Tibial nerve (tissue), 4 donors: ENCODE measurements around the gene PDIA6. TPM values are rescaled to one million over a fixed set of nuclear protein-coding genes. Genes with fewer than 3 reads are reported as not detected.

Experiments used
- DNase-seq, 2 donors: peaks; one replicate each; pipeline ENCODE4 v3.0.0-alpha.2; 2019; ENCODE audit warnings: low spot score in 2 of 2
- H3K27ac ChIP-seq, 4 donors: fragments of 200-600 bp; sonication (generic) in 3 of 4; one replicate each; pipeline ENCODE4 v1.5.1; 2017 to 2019; ENCODE audit warnings: mild to moderate bottlenecking in 1 of 4
- H3K27me3 ChIP-seq, 2 donors: fragments of 200-600 bp; sonication (generic) in 1 of 2; one replicate each; pipeline versions ENCODE4 v1.5.1 to v1.6.0; 2017 to 2019
- H3K36me3 ChIP-seq, 3 donors: fragments of 200-600 bp; sonication (generic); one replicate each; pipeline ENCODE4 v1.5.1; 2018 to 2019
- H3K4me1 ChIP-seq, 4 donors: fragments of 200-600 bp; sonication (generic) in 3 of 4; one replicate each; pipeline ENCODE4 v1.5.1; 2017 to 2019
- H3K4me3 ChIP-seq, 4 donors: fragments of 200-600 bp; sonication (generic) in 3 of 4; one replicate each; pipeline ENCODE4 v1.5.1; 2017 to 2019; ENCODE audit warnings: mild to moderate bottlenecking in 1 of 4, moderate library complexity in 1 of 4
- H3K9me3 ChIP-seq, 4 donors: fragments of 200-600 bp; sonication (generic) in 3 of 4; one replicate each; pipeline ENCODE4 v1.5.1; 2017 to 2019
- EP300 ChIP-seq, 2 donors: sonication (generic); formaldehyde crosslinking; IDR thresholded peaks; one replicate each; pipeline ENCODE4 v1.6.1; 2017; ENCODE audit warnings: antibody characterized with exemption in 2 of 2, mild to moderate bottlenecking in 1 of 2
- POLR2A ChIP-seq, 2 donors: fragments of 450-650 bp; IDR thresholded peaks; one replicate each; pipeline ENCODE4 v1.6.1; 2017; ENCODE audit warnings: antibody characterized with exemption in 2 of 2, mild to moderate bottlenecking in 2 of 2, moderate library complexity in 2 of 2
- WGBS, 2 donors: methylation state at CpG; one replicate each; pipeline ENCODE4 v1.1.5; 2018; 5-methylcytosine and 5-hydroxymethylcytosine counted together
- total RNA-seq, 4 donors: library from RNA; depleted of rRNA; stranded (reverse); fragments of >200 nt; gene quantifications; one replicate each; pipeline ENCODE4 v1.1.0, GENCODE V29; 2016
- TF ChIP-seq, protein P1 (sequence below), 5 experiments: fragments of 200-600 bp in 3 of 5; fragments of 450-650 bp in 2 of 5; sonication (generic) in 3 of 5; IDR thresholded peaks; one replicate each; pipeline ENCODE4 v1.5.1; 2016 to 2019; ENCODE audit warnings: antibody characterized with exemption in 5 of 5, mild to moderate bottlenecking in 3 of 5, moderate library complexity in 2 of 5

PDIA6 gene
- total RNA-seq, 4 donors from 2014 or later: 61.4 to 84.3 (median 76.2) TPM

DNA sequence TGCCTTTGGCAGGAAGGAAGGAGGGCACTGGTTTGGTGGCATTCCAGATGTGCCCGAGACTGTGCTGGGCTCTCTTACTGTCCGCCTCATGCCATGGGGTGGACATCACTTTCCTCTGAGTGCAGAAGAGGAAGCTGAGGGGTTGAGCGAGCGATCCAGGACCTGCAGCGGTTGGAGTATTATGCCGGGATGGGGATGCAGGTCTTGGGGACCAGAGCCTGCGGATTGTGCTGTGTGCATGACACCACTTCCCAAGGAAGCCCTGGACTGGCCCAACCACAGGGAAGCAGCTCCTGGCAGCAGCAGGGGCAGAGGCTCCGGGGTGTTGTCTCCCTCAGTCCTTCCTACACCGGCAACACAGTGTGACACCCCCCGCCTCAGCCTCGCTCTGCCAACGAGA lies 46.7 kb downstream of the PDIA6 start:
- 86 to 87% methylated on average over 12 of the region's 12 CpGs for WGBS, 2 donors
- TF ChIP-seq POLR2A (IDR thresholded peaks at IDR 0.05) (no peak), EP300 (IDR thresholded peaks at IDR 0.05) (no peak)
- TF ChIP-seq, protein P1, sequence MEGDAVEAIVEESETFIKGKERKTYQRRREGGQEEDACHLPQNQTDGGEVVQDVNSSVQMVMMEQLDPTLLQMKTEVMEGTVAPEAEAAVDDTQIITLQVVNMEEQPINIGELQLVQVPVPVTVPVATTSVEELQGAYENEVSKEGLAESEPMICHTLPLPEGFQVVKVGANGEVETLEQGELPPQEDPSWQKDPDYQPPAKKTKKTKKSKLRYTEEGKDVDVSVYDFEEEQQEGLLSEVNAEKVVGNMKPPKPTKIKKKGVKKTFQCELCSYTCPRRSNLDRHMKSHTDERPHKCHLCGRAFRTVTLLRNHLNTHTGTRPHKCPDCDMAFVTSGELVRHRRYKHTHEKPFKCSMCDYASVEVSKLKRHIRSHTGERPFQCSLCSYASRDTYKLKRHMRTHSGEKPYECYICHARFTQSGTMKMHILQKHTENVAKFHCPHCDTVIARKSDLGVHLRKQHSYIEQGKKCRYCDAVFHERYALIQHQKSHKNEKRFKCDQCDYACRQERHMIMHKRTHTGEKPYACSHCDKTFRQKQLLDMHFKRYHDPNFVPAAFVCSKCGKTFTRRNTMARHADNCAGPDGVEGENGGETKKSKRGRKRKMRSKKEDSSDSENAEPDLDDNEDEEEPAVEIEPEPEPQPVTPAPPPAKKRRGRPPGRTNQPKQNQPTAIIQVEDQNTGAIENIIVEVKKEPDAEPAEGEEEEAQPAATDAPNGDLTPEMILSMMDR (IDR thresholded peaks at IDR 0.05): no peak
- peaks cover 0 to 6% (median 0%) of the 10 kb centered on the region in 4 donors for H3K4me1 ChIP-seq

DNA sequence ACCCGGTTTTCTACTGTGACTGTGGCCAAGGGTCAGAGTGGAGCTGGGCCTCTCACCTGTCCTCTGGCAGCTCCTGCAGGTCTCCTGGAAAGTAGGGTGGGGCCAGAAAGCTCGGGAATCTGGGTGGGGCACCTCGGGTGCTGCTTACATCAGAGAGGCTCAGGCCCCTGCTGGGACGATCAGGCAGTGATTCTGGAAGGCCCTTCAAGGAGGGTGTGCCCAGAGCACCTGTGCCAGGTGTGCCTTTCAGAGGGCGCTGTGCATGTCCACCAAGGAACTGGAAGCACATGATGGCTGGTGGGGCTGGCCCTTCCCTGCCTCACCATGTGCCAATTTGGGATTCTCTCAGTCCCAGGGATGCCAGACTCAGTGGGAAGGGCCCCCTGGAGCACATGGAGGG lies 47.1 kb downstream of the PDIA6 start:
- H3K27me3 ChIP-seq: no peaks in the 10 kb centered on the region
- no peaks in the 10 kb centered on the region for H3K36me3 ChIP-seq
- H3K4me3 ChIP-seq: no peak overlapping the region
- no peaks in the 10 kb centered on the region for H3K9me3 ChIP-seq
- H3K4me1 ChIP-seq: peaks cover 0 to 6% (median 0%) of the 10 kb centered on the region in 4 donors
- DNase-seq: no peak
- H3K27ac ChIP-seq: no peak overlapping the region
- TF ChIP-seq EP300 (IDR thresholded peaks at IDR 0.05) (no peak), POLR2A (IDR thresholded peaks at IDR 0.05) (no peak)
- TF ChIP-seq, protein P1 (IDR thresholded peaks at IDR 0.05): no peak
- WGBS, 2 donors: 77% methylated on average over 4 of the region's 5 CpGs; no CpG with 5 or more reads in 1 of the 2 donors

More for the DNA sequence above, 46.7 kb downstream of the PDIA6 start:
- no peak overlapping the region for H3K4me3 ChIP-seq
- H3K27me3 ChIP-seq: no peaks in the 10 kb centered on the region
- H3K27ac ChIP-seq: no peak overlapping the region
- no peaks in the 10 kb centered on the region for H3K9me3 ChIP-seq
- DNase-seq: no peak
- H3K36me3 ChIP-seq: no peaks in the 10 kb centered on the region

DNA sequence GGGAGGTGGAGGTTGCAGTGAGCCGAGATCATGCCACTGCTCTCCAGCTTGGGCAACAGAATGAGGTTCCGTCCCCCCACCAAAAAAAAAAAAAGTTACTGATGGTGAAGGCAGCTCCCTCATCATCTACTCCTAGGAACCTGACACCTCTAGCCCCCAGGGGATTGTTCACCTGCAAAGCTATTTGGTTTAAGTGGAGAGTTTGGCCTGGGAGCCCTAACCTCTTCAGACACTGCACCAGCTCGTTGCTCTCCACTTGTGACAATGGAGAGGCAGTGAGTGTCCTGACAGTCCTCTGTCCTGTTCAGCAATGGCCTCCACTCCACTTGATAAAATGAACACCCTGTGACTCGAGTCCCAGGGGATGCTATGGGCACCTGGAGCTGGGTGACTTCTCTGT lies 47.7 kb downstream of the PDIA6 start:
- Histone ChIP-seq H3K36me3 (no peaks in the 10 kb centered on the region), H3K27me3 (no peaks in the 10 kb centered on the region), H3K9me3 (no peaks in the 10 kb centered on the region), H3K4me3 (no peak overlapping the region), H3K27ac (no peak overlapping the region), H3K4me1 (peaks cover 0 to 6% (median 0%) of the 10 kb centered on the region in 4 donors)
- WGBS, 2 donors: 69 to 82% methylated on average over 3 to 4 of the region's 4 CpGs
- DNase-seq: no peak
- TF ChIP-seq POLR2A (IDR thresholded peaks at IDR 0.05): no peak
- TF ChIP-seq, protein P1 (IDR thresholded peaks at IDR 0.05): no peak
- no peak for TF ChIP-seq EP300 (IDR thresholded peaks at IDR 0.05)

DNA sequence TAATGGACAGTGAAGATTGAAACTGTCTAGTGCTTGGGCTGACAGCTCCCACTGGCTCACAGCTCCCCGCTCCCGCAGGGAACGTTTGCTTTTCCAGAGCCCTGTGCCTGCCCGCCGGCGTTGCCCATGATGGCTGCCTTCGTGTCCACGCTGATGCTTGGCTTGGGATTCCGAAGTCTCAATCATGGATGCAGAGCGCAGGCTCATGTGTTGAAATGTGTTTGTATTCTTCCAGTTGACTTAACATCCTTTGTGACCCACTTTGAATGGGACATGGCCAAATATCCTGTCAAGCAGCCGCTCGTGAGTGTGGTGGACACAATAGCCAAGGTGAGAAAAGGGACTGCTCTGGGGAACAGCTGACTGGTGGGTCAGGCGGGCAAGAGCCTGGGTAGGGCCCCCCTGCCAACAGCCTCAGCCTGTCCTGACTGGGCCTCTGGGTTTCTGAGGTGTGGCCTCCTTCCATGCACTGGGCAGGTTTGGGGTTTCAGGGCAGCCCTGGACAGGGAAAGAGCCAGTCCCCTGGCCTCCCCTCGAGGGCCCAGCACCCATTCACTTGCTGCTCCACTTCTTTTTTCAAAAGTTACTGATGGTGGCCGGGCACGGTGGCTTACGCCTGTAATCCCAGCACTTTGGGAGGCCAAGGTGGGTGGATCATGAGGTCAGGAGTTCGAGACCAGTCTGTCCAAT lies 48.3 kb downstream of the PDIA6 start:
- Histone ChIP-seq H3K4me3 (no peak overlapping the region), H3K27me3 (no peaks in the 10 kb centered on the region), H3K4me1 (peaks cover 0 to 6% (median 0%) of the 10 kb centered on the region in 4 donors), H3K9me3 (no peaks in the 10 kb centered on the region), H3K27ac (no peak overlapping the region), H3K36me3 (no peaks in the 10 kb centered on the region)
- TF ChIP-seq, protein P1 (IDR thresholded peaks at IDR 0.05): no peak
- TF ChIP-seq POLR2A (IDR thresholded peaks at IDR 0.05) (no peak), EP300 (IDR thresholded peaks at IDR 0.05) (no peak)
- DNase-seq: no peak
- 82 to 85% methylated on average over 18 of the region's 18 CpGs for WGBS, 2 donors

DNA sequence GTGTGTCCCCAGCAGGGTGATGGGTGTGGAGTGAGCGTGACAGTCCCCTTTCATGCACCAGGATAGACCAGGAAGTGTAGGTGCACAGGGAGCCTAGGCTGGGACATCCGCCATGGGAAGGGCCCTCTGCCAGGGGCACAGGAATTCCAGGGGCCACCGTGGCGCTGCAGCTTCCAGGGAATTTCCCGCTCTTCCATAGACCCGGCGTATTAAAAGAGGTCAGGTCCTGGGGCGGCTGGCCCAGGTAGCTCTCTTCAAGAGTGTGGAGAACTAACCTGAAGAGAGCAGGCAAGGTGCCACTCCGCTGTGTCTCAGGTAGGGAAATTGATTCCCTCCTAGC lies 49.2 kb downstream of the PDIA6 start:
- DNase-seq: no peak

More for the DNA sequence above, 49.2 kb downstream of the PDIA6 start:
- H3K4me3 ChIP-seq: no peak overlapping the region
- no peaks in the 10 kb centered on the region for H3K27me3 ChIP-seq
- TF ChIP-seq, protein P1 (IDR thresholded peaks at IDR 0.05): no peak
- TF ChIP-seq POLR2A (IDR thresholded peaks at IDR 0.05) (no peak), EP300 (IDR thresholded peaks at IDR 0.05) (no peak)
- WGBS, 2 donors: 80 to 84% methylated on average over 8 of the region's 9 CpGs
- H3K36me3 ChIP-seq: no peaks in the 10 kb centered on the region
- peaks cover 0 to 6% (median 0%) of the 10 kb centered on the region in 4 donors for H3K4me1 ChIP-seq
- H3K9me3 ChIP-seq: no peaks in the 10 kb centered on the region
- H3K27ac ChIP-seq: no peak overlapping the region
